VCaP (cell line): Measurements from ENCODE around the gene PHRF1.

Experiments
- H3K27ac ChIP-seq: fragments of 450-650 bp; 2 replicates; pipeline ENCODE4 v1.5.1; 2017
- CTCF ChIP-seq: fragments of 450-650 bp; conservative IDR thresholded peaks from 2 replicates; pipeline ENCODE4 v1.5.1; 2017; ENCODE audit warnings: mild to moderate bottlenecking, moderate library complexity

PHRF1 gene

DNA sequence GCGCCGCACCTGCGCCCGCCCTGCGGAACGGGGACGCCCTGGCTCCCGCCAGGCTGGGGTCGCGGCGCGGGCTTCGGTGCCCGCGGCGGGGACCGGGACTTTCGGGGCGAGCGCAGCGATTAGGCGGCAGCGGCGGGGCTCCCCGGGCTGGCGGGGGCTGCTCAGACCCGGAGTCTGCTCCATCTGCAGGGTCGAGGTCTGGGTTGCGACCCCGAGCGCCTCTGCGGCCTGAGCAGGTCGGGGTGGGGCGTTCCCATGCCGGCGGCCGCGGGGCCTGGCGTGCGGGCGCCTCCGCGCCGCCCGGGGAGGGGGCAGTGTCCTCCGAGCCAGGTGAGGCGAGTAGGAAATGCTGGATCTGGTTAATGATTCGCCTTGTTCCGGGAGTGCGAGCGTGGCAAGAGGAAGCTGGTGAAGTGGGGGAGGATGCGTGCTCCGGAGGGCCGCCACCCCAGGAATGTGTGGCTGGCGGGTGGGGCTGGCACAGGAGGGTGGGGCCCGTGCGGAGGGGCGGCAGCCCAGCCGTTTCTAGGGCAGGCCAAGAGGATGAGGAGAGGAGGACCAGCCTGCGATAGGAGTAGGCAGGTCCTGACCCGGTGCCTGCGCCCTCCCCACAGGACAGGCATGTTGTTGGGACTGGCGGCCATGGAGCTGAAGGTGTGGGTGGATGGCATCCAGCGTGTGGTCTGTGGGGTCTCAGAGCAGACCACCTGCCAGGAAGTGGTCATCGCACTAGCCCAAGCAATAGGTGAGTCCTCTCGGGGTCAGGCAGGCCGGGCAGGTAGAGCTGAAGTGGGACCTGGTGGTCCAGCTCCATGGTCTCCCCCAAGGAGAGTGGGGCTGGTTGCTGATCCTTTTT is 14.9 kb upstream of the PHRF1 start:
- no peak for TF ChIP-seq CTCF
- peak overlapping the region; percentile 95 for H3K27ac ChIP-seq

DNA sequence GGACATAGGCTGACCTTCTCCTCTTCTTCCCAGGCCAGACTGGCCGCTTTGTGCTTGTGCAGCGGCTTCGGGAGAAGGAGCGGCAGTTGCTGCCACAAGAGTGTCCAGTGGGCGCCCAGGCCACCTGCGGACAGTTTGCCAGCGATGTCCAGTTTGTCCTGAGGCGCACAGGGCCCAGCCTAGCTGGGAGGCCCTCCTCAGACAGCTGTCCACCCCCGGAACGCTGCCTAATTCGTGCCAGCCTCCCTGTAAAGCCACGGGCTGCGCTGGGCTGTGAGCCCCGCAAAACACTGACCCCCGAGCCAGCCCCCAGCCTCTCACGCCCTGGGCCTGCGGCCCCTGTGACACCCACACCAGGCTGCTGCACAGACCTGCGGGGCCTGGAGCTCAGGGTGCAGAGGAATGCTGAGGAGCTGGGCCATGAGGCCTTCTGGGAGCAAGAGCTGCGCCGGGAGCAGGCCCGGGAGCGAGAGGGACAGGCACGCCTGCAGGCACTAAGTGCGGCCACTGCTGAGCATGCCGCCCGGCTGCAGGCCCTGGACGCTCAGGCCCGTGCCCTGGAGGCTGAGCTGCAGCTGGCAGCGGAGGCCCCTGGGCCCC is 14.1 kb upstream of the PHRF1 start:
- TF ChIP-seq CTCF = no peak
- peak overlapping the region; percentile 95 for H3K27ac ChIP-seq

DNA sequence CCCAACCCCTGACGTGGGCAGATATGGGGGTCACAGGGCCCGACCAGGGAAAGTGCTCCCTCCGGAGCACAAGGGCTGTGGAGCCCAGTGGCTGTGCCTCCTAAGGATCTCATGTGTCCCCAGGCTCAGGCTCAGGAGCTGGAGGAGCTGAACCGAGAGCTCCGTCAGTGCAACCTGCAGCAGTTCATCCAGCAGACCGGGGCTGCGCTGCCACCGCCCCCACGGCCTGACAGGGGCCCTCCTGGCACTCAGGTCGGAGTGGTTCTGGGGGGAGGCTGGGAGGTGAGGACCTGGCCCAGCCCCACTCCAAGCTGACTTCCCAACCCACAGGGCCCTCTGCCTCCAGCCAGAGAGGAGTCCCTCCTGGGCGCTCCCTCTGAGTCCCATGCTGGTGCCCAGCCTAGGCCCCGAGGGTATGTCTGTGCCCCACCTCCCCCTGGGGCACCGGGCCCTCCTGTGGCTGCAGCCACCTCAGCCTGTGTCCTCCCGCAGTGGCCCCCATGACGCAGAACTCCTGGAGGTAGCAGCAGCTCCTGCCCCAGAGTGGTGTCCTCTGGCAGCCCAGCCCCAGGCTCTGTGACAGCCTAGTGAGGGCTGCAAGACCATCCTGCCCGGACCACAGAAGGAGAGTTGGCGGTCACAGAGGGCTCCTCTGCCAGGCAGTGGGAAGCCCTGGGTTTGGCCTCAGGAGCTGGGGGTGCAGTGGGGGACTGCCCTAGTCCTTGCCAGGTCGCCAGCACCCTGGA is 13.0 kb upstream of the PHRF1 start:
- H3K27ac ChIP-seq = peak overlapping the region; percentile 95
- TF ChIP-seq CTCF = no peak

DNA sequence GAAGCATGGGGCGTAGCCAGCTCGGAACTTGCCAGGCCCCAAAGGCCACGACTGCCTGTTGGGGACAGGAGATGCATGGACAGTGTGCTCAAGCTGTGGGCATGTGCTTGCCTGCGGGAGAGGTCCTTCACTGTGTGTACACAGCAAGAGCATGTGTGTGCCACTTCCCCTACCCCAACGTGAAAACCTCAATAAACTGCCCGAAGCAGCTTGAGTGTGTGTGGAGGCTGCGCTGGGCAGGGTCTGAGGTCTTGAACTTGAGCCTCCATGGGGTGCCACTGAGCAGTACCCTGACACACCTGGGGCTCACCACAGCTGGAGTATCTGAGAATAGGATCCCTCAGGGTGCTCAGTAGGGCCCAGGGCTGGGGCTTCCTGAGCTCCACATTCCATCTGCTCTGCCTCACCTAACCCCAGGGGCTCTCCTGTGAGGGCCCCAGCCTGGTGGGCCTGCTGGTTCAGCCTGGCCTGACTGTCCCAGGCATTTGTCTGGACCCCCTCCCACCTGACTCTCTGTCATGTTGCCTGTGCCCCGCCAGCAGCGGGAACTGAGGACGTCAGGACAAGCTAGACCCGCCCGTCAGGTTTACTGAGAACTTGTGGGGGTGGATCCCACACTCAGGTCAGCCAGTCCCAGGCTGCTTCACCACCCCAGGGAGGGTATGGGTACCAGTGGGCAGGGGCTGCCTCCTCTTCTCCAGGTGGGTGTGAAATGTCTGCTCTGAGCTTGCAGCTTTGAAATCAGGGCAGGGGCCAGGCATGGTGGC is 12.3 kb upstream of the PHRF1 start:
- H3K27ac ChIP-seq = peak overlapping the region; percentile 95
- no peak for TF ChIP-seq CTCF

- no peak overlapping the region; the same call in 1 of the 2 replicates for H3K27ac ChIP-seq
- TF ChIP-seq CTCF = 0 out of 2 replicates have a peak, but pooled peaks have one; percentile 5
Measured at GRCh38 chr11:565921-566509, 10.3 kb upstream of the PHRF1 start.

- TF ChIP-seq CTCF = no peak
- H3K27ac ChIP-seq = peak overlapping the region; percentile 89; the same call in 1 of the 2 replicates
Measured at GRCh38 chr11:567011-567628, 9.2 kb upstream of the PHRF1 start.
